T1000 (cell line): ENCODE data around the gene DYNC1LI1.

Experiments
- DNase-seq: peaks from one replicate; lab custom pipeline; 2025; ENCODE audit warnings: mixed read lengths; lab: John Stamatoyannopoulos, UW

Gene DYNC1LI1

DNA sequence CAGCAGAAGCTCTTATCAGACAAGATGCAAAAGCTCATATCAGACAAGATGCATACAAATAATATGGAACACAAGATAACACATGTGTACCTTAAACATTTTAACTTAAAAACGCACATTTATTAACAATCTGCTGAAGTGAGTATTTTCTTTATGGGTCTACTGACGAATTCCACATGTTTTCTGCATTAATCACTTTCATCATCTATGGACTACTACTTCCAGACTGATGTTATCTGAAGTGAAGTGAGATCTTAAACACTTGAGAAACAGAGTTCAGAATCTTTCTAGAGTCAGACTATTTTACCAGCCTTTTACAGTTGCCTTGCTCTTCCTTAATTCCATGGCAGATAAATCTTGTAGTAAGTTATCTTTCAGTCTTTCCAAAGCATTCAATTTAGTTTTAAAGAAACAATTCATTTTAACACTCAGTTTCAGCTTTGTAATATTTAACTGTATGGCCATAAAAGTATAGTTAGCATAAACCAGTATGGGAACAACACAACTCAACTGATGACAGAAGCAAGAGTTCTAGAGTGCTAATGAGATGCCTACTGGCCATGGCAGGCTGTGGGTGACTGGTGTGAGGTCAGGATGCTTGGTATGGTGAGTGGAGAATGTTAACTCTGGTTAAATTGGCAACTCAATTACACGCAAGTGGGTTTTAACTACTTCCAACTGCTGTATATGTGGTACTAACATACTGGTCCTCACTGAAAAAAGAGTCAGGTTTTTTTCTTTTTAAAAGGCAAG, 77.8 kb downstream of the DYNC1LI1 start:
- no peak for DNase-seq

DNA sequence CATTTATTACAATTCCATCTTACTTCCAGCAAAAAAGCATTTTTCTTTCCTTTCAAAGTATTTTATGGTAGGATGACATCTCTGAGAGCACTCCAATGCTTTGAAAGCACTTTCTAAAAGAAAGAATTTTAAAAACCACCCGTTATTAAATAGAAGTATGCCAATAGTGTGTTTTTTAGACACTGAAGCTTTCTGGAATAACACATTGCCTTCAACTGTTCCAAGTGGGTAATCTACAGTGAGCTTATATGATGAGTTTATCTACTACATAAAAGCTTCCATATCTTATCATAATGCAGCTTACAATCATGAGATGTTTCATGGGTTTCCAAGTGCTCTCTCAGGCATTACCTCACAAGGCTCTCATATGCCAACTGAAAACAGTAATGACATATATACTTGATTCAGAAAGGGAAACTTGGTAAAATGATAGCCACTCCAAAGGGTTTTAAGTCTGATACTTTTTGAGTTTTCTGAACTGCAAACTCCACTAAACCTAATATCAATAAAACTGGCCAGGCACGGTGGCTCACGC, 82.1 kb downstream of the DYNC1LI1 start:
- no peak for DNase-seq

DNA sequence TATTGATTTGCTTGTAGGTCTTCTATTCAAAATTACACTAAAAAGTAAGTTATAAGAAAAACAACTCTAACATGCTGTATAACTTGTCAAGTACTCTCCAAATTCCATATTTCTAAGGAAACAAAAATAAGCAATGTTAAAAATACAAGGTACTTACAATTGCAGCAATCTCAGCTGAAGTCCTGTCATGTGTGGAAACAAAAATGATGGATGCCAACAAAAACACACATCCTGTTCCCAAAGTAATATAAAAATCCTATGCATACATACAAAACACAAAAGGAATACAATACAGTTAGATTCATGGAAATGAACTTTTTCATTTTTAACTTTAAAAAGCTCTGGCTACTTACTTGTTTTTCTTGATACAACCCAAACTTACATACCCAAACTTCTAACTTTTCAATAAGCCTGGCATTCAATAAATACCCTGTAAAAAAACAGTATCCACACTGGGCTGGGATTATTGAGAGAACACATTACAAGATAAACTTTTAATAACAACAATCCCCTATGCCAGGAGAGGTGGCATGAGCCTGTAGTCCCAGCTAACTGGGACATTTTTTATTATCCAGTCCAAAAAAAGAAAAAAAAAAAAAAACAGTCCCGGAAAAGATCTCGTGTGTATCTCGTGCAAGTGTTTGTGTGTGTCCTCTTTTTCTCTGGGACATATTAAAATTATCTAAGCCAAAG, 82.7 kb downstream of the DYNC1LI1 start:
- no peak for DNase-seq

DNA sequence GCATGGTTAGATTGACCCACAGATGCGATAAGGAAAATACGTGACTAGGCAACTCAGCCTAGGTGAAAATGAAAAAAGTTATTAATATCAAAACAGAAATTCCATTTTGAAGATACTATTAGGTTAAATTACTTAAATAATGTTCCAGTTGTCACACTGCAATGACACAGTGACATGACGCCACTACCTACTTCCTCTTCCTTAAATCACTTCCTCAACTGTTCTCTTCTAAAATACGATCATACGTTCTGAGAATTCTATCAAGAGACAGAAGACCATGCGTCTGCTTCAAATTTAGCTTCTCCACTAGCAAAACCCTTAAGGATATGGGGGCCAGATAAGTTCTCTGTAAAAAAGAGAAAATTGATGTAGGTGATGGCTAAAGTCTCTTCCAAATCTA, 86.2 kb downstream of the DYNC1LI1 start:
- DNase-seq, result no peak

DNA sequence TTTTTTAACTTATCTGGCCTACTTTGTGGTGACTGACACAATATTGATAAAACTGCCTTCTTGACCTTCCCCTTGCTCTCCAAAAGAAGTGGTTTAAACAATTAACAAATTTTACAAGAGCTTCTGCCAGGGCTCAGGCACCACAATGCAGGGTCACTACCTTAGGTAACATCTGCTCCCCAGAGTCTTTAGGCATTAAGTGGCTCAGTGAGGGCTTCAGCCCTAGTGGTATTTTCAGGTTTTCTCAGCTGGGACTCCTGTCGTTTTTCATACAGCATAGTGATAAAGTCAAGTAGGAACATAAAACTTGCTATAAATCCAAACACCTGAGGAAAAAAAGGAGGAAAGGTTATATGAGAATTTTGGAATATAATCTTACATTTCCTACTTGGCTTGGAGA, 86.9 kb downstream of the DYNC1LI1 start:
- no peak for DNase-seq

DNA sequence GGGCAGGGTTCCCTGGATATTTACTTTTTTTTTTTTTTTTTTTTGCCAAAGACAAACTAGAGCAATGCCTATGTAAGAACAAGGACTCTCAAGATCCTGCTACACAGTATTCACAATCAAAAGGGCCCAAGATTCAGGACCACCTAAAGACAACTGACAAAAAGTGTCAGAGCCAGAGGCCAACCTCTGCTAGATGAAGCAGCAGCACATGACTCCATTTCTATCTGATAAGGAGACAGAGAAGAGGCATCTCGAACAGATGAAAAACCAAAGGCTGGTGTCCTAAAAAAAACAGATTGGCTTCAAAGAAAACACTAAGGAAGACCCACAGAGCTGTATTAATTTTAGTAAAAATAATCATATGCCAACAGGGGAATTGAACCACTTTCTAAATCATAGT, 88.0 kb downstream of the DYNC1LI1 start:
- DNase-seq, result no peak

DNA sequence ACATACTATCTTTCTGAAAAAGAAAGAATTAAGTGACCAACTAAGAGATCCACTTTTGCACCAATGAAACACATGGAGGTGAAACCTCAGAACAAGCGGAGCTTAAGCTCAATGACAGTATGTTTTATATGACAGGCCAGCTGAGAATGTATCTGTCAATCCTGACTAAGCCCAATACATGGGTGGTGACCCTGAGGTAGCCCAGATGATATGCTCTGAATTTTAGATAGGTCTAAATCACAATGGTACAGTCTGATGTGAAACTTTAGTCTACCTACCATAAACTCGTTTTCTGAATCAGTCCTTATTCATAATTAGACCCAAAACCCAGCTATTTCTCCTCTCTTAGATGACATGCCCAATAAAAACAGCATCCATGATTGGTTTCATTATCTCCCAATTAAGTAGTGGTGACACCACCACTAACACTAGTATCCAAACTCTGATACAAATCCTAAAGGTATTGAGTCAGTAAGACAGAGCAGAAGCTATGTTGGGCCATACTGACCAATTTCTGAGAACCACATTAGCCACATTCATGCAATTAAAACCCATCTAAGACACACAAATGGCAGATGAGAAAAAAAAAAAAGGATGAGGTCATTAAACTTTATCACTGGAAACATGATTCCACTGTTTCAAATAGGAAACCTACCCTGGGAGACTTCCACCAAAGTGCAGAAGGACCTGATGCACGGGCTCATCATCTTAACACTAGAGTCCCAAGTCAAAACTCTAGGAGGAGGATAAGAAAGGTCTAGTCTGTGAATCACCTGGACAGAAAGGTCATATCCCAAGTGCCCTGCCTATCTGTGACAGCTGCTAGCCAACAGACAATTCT, 88.6 kb downstream of the DYNC1LI1 start:
- DNase-seq, result no peak

DNA sequence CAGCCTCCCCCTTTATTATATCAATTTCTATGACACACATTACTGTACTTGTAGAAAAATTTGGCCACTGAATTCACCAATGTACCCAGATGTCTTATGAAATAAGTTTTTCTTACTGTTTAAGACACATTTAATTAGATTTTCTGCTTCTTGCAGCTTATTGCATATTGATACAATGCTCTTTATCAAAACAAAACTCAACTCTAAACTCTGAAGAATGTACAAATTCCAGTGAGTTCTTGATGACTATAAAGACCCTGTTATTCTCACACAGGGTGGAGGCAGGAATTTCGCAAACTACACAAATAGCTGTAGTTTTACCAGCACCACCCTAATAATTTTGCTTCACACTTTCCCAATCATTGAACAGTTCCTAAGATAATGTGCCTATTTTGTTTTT, 90.1 kb downstream of the DYNC1LI1 start:
- DNase-seq, result no peak
